Measurements from ENCODE around the gene TSEN15. TPM values are rescaled to one million over a fixed set of nuclear protein-coding genes. Genes with fewer than 3 reads are reported as not detected.

The TSEN15 gene
- total and polyA plus RNA-seq, 2 experiments from 2014 or later = 55.8 TPM

DNA sequence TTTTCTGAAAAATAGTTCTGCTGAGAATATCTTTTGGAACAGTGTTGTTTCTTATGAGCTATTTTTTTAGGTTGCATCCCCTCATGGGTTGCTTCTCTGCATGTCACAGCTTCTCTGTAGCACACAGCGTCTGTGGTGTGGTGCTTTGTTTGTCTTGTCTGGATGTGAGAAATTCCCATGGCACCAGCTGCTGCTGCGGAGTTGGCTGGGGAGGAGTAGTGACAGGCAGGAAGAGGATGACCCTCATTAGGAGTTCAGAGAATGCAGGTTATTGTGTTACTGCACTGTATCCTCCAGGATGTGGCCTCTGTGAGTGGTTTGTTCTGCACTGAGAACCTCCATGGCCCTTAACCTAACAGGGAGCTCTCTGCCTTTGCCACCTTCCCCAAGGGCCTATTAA lies 64.8 kb downstream of the TSEN15 start:
- Histone ChIP-seq H3K27me3 (ENCODE audit: insufficient read depth) (no peaks in the 10 kb centered on the region), H3K4me2 (no peak overlapping the region), H3K4me1 (ENCODE audit: insufficient read depth) (no peaks in the 10 kb centered on the region), H4K20me1 (replicated peaks; ENCODE audit: insufficient read depth) (no peaks in the 10 kb centered on the region), H3K27ac (ENCODE audit: low read depth) (no peak overlapping the region), H3K4me3 (no peak overlapping the region), H3K9me2 (ENCODE audit: insufficient read depth) (peaks cover 4% of the 10 kb centered on the region; the same call in 1 of the 2 replicates), H3F3A (replicated peaks; ENCODE audit: low read depth) (no peaks in the 10 kb centered on the region), H3K79me2 (replicated peaks; ENCODE audit: insufficient read depth) (no peaks in the 10 kb centered on the region), H3K36me3 (ENCODE audit: insufficient read depth) (no peaks in the 10 kb centered on the region), H2AFZ (no peak overlapping the region)
- Mint-ChIP-seq H3K4me1 (peaks cover 2% of the 10 kb centered on the region; the same call in 2 of the 3 replicates), H3K27me3 (ENCODE audit: insufficient read depth, low read depth, poor library complexity) (no peaks in the 10 kb centered on the region), H3K4me3 (no peak overlapping the region), H3K27ac (no peak overlapping the region), H3K36me3 (ENCODE audit: low read depth) (no peaks in the 10 kb centered on the region), H3K9me3 (no peaks in the 10 kb centered on the region; the same call in 2 of the 3 replicates)
- TF ChIP-seq EZH2phosphoT487 (IDR thresholded peaks at IDR 0.05; ENCODE audit: unreplicated experiment) (no peak), ZNF114 (CRISPR knock-in tag; IDR thresholded peaks at IDR 0.05) (no peak), CTCF (conservative IDR thresholded peaks at IDR 0.05; ENCODE audit: low read depth in 2 of 2) (no peak), POLR2AphosphoS5 (IDR thresholded peaks at IDR 0.05; ENCODE audit: low read depth) (no peak), NANOG (IDR thresholded peaks at IDR 0.05; ENCODE audit: borderline replicate concordance) (no peak), JUNB (IDR thresholded peaks at IDR 0.05; ENCODE audit: unreplicated experiment) (no peak), EZH2 (IDR thresholded peaks at IDR 0.05; ENCODE audit: low read depth, unreplicated experiment) (no peak), ZNF331 (CRISPR knock-in tag; IDR thresholded peaks at IDR 0.05; ENCODE audit: low read depth) (no peak), STAT1 (IDR thresholded peaks at IDR 0.05; ENCODE audit: unreplicated experiment) (no peak), REST (IDR thresholded peaks at IDR 0.05; ENCODE audit: unreplicated experiment) (no peak), CREB1 (CRISPR knock-in tag; IDR thresholded peaks at IDR 0.05; ENCODE audit: low read depth) (no peak)
- TF ChIP-seq, protein P1, sequence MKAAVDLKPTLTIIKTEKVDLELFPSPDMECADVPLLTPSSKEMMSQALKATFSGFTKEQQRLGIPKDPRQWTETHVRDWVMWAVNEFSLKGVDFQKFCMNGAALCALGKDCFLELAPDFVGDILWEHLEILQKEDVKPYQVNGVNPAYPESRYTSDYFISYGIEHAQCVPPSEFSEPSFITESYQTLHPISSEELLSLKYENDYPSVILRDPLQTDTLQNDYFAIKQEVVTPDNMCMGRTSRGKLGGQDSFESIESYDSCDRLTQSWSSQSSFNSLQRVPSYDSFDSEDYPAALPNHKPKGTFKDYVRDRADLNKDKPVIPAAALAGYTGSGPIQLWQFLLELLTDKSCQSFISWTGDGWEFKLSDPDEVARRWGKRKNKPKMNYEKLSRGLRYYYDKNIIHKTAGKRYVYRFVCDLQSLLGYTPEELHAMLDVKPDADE (IDR thresholded peaks at IDR 0.05) = no peak
- TF ChIP-seq, protein P2, sequence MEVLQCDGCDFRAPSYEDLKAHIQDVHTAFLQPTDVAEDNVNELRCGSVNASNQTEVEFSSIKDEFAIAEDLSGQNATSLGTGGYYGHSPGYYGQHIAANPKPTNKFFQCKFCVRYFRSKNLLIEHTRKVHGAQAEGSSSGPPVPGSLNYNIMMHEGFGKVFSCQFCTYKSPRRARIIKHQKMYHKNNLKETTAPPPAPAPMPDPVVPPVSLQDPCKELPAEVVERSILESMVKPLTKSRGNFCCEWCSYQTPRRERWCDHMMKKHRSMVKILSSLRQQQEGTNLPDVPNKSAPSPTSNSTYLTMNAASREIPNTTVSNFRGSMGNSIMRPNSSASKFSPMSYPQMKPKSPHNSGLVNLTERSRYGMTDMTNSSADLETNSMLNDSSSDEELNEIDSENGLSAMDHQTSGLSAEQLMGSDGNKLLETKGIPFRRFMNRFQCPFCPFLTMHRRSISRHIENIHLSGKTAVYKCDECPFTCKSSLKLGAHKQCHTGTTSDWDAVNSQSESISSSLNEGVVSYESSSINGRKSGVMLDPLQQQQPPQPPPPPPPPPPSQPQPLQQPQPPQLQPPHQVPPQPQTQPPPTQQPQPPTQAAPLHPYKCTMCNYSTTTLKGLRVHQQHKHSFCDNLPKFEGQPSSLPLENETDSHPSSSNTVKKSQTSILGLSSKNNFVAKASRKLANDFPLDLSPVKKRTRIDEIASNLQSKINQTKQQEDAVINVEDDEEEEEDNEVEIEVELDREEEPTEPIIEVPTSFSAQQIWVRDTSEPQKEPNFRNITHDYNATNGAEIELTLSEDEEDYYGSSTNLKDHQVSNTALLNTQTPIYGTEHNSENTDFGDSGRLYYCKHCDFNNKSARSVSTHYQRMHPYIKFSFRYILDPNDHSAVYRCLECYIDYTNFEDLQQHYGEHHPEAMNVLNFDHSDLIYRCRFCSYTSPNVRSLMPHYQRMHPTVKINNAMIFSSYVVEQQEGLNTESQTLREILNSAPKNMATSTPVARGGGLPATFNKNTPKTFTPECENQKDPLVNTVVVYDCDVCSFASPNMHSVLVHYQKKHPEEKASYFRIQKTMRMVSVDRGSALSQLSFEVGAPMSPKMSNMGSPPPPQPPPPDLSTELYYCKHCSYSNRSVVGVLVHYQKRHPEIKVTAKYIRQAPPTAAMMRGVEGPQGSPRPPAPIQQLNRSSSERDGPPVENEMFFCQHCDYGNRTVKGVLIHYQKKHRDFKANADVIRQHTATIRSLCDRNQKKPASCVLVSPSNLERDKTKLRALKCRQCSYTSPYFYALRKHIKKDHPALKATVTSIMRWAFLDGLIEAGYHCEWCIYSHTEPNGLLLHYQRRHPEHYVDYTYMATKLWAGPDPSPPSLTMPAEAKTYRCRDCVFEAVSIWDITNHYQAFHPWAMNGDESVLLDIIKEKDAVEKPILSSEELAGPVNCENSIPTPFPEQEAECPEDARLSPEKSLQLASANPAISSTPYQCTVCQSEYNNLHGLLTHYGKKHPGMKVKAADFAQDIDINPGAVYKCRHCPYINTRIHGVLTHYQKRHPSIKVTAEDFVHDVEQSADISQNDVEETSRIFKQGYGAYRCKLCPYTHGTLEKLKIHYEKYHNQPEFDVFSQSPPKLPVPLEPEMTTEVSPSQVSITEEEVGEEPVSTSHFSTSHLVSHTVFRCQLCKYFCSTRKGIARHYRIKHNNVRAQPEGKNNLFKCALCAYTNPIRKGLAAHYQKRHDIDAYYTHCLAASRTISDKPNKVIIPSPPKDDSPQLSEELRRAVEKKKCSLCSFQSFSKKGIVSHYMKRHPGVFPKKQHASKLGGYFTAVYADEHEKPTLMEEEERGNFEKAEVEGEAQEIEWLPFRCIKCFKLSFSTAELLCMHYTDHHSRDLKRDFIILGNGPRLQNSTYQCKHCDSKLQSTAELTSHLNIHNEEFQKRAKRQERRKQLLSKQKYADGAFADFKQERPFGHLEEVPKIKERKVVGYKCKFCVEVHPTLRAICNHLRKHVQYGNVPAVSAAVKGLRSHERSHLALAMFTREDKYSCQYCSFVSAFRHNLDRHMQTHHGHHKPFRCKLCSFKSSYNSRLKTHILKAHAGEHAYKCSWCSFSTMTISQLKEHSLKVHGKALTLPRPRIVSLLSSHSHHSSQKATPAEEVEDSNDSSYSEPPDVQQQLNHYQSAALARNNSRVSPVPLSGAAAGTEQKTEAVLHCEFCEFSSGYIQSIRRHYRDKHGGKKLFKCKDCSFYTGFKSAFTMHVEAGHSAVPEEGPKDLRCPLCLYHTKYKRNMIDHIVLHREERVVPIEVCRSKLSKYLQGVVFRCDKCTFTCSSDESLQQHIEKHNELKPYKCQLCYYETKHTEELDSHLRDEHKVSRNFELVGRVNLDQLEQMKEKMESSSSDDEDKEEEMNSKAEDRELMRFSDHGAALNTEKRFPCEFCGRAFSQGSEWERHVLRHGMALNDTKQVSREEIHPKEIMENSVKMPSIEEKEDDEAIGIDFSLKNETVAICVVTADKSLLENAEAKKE (CRISPR knock-in tag; IDR thresholded peaks at IDR 0.05) = no peak
- DNase-seq (ENCODE audit: low spot score) = no peak
- ATAC-seq = no peak

All from GM23338 (cell line).